ENCODE measurements around the gene ATP6AP2.

DNA sequence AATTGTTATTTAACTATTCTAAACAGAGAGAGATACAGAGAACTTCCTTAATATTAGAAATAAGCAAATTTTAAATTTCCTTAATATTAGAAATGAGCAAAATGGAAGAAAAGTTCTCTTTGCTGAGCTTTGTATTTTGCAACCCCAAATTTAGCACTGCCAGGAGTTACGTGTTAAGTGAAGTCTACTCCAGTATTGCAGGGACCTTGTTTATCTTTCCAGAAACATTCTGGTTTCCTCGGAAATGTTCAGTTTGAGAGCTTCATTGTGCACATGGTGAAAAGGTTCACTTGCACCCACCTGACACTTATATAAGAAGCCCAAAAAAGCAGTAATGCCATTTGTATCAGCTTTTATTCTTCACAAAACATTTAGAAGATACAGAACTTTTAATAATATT lies 72.8 kb downstream of the ATP6AP2 start:
- TF ChIP-seq, protein P1, sequence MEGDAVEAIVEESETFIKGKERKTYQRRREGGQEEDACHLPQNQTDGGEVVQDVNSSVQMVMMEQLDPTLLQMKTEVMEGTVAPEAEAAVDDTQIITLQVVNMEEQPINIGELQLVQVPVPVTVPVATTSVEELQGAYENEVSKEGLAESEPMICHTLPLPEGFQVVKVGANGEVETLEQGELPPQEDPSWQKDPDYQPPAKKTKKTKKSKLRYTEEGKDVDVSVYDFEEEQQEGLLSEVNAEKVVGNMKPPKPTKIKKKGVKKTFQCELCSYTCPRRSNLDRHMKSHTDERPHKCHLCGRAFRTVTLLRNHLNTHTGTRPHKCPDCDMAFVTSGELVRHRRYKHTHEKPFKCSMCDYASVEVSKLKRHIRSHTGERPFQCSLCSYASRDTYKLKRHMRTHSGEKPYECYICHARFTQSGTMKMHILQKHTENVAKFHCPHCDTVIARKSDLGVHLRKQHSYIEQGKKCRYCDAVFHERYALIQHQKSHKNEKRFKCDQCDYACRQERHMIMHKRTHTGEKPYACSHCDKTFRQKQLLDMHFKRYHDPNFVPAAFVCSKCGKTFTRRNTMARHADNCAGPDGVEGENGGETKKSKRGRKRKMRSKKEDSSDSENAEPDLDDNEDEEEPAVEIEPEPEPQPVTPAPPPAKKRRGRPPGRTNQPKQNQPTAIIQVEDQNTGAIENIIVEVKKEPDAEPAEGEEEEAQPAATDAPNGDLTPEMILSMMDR (conservative IDR thresholded peaks at IDR 0.05; ENCODE audit: low read depth, low read length), result no peak
- TF ChIP-seq EZH2phosphoT487 (IDR thresholded peaks at IDR 0.05; ENCODE audit: borderline replicate concordance, low read length) (no peak), EZH2 (IDR thresholded peaks at IDR 0.05; ENCODE audit: low read length, unreplicated experiment) (no peak)

Data from PC-3 (cell line).